Breast epithelium (tissue), 3 donors: ENCODE data around the gene LRRC32.

Source experiments
- CTCF ChIP-seq, 3 donors: fragments of 450-650 bp; IDR thresholded peaks; one replicate each; pipeline ENCODE4 v1.5.1; 2016 to 2017; ENCODE audit warnings: antibody characterized with exemption in 3 of 3, mild to moderate bottlenecking in 3 of 3, moderate library complexity in 3 of 3
- POLR2A ChIP-seq: fragments of 450-650 bp; IDR thresholded peaks from one replicate; pipeline ENCODE4 v1.6.1; 2016; ENCODE audit warnings: antibody characterized with exemption, mild to moderate bottlenecking, moderate library complexity
- POLR2AphosphoS5 ChIP-seq, 3 donors: sonication (generic); formaldehyde crosslinking; IDR thresholded peaks; one replicate each; pipeline ENCODE4 v1.6.1; 2017; ENCODE audit warnings: antibody characterized with exemption in 3 of 3

- no peak for TF ChIP-seq POLR2A
- TF ChIP-seq CTCF (IDR thresholded peaks at IDR 0.05): no peak
- TF ChIP-seq POLR2AphosphoS5 (IDR thresholded peaks at IDR 0.05): no peak
Measured at GRCh38 chr11:76639621-76640020, 30.9 kb downstream of the LRRC32 start.
